OCI-LY3 (cell line): ENCODE results near the gene KLK14.

Experiments used
- EZH2phosphoT487 ChIP-seq: fragments of 200-600 bp; shearing (Covaris generic); IDR thresholded peaks from 2 replicates; pipeline ENCODE4 v1.6.1; 2018; ENCODE audit warnings: antibody characterized with exemption, mixed run types, low read depth
- TF ChIP-seq, protein P1 (sequence below): fragments of 200-600, 300-600 bp; sonication (generic); IDR thresholded peaks from 2 replicates; pipeline ENCODE4 v1.5.1; 2014; ENCODE audit warnings: antibody characterized with exemption, low read length, low read depth

DNA sequence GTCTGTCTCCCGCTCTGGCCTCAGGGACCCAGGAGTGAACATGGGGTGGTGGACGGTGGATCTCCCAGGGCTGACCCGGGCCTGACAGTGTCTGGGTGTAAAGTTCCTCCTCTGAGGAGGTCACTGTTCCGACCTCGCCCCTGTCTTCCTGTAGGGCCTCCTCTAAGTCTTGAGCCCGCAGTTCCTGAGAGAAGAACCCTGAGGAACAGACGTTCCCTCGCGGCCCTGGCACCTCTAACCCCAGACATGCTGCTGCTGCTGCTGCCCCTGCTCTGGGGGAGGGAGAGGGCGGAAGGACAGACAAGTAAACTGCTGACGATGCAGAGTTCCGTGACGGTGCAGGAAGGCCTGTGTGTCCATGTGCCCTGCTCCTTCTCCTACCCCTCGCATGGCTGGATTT lies 42.0 kb upstream of the KLK14 start, which contains the start of gene SIGLEC9:
- TF ChIP-seq, protein P1, sequence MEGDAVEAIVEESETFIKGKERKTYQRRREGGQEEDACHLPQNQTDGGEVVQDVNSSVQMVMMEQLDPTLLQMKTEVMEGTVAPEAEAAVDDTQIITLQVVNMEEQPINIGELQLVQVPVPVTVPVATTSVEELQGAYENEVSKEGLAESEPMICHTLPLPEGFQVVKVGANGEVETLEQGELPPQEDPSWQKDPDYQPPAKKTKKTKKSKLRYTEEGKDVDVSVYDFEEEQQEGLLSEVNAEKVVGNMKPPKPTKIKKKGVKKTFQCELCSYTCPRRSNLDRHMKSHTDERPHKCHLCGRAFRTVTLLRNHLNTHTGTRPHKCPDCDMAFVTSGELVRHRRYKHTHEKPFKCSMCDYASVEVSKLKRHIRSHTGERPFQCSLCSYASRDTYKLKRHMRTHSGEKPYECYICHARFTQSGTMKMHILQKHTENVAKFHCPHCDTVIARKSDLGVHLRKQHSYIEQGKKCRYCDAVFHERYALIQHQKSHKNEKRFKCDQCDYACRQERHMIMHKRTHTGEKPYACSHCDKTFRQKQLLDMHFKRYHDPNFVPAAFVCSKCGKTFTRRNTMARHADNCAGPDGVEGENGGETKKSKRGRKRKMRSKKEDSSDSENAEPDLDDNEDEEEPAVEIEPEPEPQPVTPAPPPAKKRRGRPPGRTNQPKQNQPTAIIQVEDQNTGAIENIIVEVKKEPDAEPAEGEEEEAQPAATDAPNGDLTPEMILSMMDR = no peak
- no peak for TF ChIP-seq EZH2phosphoT487
